GM18498 (cell line): ENCODE data around the gene RHEBL1.
A peak's percentile ranks its signal among the peaks of the same experiment; 100 is the strongest.

ENCODE experiments used
- ATAC-seq: cut with Tn5 transposase; IDR thresholded peaks from one replicate; pipeline ENCODE4 v1.9.1; 2021; ENCODE audit warnings: mild to moderate bottlenecking, moderate library complexity; ENCODE audit not compliant: unreplicated experiment

The RHEBL1 gene, protein sequence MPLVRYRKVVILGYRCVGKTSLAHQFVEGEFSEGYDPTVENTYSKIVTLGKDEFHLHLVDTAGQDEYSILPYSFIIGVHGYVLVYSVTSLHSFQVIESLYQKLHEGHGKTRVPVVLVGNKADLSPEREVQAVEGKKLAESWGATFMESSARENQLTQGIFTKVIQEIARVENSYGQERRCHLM

GRCh38 chr12:49069507-49070346 lies at the start of gene RHEBL1:
Gene RHEBL1 (minus strand): TSS chr12:49069979. CDS start chr12:49069785, 194 bp downstream.
- peak; percentile 98 for ATAC-seq

DNA sequence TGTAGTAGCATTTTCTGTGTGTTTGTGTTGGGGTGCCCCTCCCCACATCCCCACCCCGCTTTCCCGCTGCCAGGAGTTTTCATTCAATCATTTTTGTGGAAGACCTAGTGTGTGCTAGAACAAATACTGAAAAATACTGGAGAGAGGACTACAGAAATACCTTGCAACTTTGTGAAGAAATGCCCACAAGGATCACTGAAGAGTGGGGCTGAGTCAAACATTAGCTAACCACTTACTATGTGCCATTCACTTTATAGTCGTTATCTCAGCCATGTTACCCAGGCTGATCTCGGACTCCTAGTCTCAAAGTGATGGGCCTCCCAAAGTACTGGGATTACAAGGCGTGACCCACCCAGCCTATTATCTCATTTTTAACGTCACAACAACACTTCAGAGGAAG lies 41.4 kb upstream of the RHEBL1 start:
- peak; percentile 2 for ATAC-seq

- ATAC-seq, result peak; percentile 98
These were observed 40.8 kb upstream of the RHEBL1 start, which contains the start of gene LMBR1L for GRCh38 chr12:49110464-49111155. Gene LMBR1L (minus strand): TSS chr12:49110847. CDS start chr12:49110555, 292 bp downstream.

- ATAC-seq, result no peak
These were observed 40.1 kb upstream of the RHEBL1 start for GRCh38 chr12:49109641-49110463.

DNA sequence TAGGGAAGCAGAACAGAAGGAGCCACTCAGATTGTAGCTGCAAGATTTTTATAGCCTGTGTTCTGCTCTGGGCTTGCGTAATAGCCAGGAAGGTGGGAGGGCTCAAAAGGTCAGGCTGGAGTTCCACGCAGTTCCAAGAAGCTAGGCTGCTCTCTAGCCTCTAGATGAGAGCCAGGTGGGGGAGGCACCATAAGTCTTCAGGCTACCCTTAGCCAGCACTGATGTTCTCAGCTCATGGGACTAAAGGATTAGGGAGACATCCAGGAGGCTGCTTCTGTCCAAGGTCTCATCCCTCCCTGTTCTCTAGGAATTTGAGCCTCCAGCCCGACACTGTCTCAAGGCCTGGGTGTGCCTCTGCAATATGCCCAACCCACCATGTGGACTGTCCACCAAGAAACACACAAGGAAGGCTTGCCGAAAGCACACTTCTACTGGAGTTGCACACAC lies 39.2 kb upstream of the RHEBL1 start:
- no peak for ATAC-seq

- no peak for ATAC-seq
These were observed 35.8 kb upstream of the RHEBL1 start for GRCh38 chr12:49105504-49106084.

DNA sequence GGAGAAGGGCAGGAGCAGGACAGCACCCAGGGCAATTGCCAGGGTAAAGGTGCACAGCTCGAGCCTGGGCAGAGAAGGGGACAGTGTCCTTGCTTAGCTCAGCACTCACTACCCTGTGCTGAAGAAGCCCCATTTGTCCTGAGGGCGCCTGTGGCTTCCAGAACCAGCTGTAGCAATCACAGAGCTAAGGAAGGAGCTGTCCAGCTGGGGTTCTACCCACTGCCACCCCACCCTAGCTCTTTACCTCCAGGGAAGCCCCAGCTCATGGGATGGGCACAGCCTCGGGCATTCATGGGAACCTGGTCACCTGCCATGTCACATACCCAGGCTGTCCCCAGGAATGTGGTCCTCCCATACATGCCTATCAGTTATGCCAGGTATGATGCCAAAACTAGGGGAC lies 35.0 kb upstream of the RHEBL1 start:
- no peak for ATAC-seq

DNA sequence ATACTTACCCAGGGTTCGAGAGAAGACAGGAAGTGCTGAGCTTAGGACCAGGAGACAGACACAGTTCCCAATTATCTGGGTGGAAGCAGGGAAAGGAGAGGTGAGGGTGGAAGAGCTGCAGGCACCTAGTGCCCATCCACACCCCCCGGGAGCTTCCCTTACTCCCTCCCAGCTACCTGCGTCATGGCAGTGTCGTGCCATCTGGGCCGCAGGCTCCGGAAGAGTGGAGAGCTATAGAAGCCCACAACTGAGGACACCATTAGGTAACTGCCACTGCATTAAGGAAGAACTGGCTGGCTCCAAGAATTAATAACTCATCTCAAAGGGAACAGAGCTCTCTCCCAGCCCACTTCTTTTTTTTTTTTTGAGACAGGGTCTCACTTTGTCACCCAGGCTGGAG lies 30.6 kb upstream of the RHEBL1 start:
- ATAC-seq, result no peak

- no peak for ATAC-seq
These were observed 28.9 kb upstream of the RHEBL1 start for GRCh38 chr12:49098703-49099102.

- no peak for ATAC-seq
These were observed 28.3 kb upstream of the RHEBL1 start for GRCh38 chr12:49098035-49098451.

GRCh38 chr12:49097381-49097780 lies 27.6 kb upstream of the RHEBL1 start:
- ATAC-seq, result no peak

DNA sequence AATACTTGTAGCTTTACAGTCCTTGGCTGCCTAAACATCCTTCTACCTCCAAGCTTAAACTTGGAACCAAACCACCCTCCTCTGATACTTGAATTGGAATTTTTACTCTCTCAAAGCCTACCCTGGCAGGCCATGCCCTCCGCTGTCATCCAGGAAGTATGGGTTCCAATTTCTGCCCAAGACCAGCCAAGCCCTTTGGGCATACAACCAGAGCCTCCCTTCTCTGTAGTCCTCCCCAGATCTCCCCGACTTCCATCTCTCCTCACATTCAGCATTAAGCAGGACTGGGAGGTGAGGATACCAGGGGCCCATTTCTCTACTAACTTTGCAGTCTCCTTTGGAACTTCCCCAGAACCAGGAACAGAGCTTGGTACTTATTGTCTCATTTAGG lies 25.2 kb upstream of the RHEBL1 start:
- no peak for ATAC-seq

GRCh38 chr12:49094160-49094974 lies 24.6 kb upstream of the RHEBL1 start, which contains the start of gene DHH:
Gene DHH (minus strand): TSS chr12:49094801. CDS start chr12:49094512, 289 bp downstream.
- ATAC-seq, result no peak

DNA sequence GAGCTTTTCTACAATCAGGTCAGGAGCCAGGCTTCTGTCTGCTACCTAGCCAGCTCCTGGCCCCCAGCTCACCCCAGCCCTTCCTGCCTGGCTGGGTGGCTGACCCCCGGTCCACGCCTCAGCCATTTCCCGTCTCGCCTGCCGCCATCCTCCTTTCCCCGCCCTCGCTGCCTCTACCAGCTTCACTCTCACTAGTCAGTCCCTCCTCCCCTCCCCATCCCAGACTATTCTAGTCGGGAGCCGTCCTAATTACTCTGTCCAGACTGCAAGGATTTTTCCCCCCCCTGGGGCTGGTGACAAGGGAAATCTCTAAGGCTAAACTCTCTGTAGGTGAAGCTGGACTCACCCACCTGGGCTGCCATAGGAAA lies 24.0 kb upstream of the RHEBL1 start:
- no peak for ATAC-seq

GRCh38 chr12:49092816-49093406 lies 23.1 kb upstream of the RHEBL1 start:
- ATAC-seq, result no peak

GRCh38 chr12:49092086-49092815 lies 22.5 kb upstream of the RHEBL1 start:
- ATAC-seq, result no peak

DNA sequence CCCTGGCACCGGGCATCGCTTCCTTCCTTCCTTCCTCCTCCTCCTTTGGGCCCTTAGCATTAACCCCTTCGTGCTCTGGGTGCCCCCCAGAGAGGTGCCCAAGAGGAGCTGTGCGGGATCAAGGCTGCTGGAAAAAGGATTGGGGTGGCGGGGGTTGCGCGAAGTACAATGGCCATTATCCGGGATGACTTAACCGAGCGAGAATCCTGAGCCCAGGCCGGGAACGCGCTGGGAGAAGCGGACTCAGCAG lies 22.0 kb upstream of the RHEBL1 start:
- no peak for ATAC-seq

GRCh38 chr12:49091056-49091835 lies 21.5 kb upstream of the RHEBL1 start:
- no peak for ATAC-seq
